Sigmoid colon (tissue), 4 donors: ENCODE measurements around the gene KCND3.

Experiments used
- EP300 ChIP-seq, 4 donors: sonication (generic); formaldehyde crosslinking; IDR thresholded peaks; one replicate each; pipeline ENCODE4 v1.6.1; 2017; ENCODE audit warnings: antibody characterized with exemption in 4 of 4
- POLR2AphosphoS5 ChIP-seq, 4 donors: sonication (generic); formaldehyde crosslinking; IDR thresholded peaks; one replicate each; pipeline ENCODE4 v1.6.1; 2017; ENCODE audit warnings: antibody characterized with exemption in 4 of 4
- TF ChIP-seq, protein P1 (sequence below), 4 experiments: fragments of 450-650 bp in 3 of 4; fragments of 200-600 bp in 1 of 4; IDR thresholded peaks; one replicate each; pipeline ENCODE4 v1.5.1; 2016 to 2019; ENCODE audit warnings: antibody characterized with exemption in 4 of 4, mild to moderate bottlenecking in 3 of 4, moderate library complexity in 2 of 4

DNA sequence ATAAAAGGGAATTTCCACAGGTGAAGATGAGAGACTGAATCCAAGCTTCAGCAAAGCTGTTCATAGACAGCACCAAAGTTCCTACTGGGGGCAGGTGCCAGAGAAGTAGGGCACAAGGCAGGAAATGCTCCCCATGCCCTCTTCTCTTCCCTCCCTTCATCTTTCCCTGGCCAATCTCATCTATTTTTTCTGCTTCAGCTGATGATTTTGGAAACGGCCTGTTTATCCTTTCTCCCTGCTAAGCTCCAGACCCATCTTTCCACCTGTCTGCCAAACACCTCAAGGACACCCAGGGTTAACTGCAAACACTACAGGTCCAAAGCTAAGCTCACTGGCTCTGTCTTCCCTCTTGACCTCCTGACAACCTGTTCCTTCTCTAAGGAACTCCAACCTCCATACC lies 18.1 kb downstream of the KCND3 start:
- TF ChIP-seq EP300 (IDR thresholded peaks at IDR 0.05) (no peak), POLR2AphosphoS5 (IDR thresholded peaks at IDR 0.05) (no peak)
- TF ChIP-seq, protein P1, sequence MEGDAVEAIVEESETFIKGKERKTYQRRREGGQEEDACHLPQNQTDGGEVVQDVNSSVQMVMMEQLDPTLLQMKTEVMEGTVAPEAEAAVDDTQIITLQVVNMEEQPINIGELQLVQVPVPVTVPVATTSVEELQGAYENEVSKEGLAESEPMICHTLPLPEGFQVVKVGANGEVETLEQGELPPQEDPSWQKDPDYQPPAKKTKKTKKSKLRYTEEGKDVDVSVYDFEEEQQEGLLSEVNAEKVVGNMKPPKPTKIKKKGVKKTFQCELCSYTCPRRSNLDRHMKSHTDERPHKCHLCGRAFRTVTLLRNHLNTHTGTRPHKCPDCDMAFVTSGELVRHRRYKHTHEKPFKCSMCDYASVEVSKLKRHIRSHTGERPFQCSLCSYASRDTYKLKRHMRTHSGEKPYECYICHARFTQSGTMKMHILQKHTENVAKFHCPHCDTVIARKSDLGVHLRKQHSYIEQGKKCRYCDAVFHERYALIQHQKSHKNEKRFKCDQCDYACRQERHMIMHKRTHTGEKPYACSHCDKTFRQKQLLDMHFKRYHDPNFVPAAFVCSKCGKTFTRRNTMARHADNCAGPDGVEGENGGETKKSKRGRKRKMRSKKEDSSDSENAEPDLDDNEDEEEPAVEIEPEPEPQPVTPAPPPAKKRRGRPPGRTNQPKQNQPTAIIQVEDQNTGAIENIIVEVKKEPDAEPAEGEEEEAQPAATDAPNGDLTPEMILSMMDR (IDR thresholded peaks at IDR 0.05) = no peak
